Measurements from ENCODE around the gene MVB12B. TPM values are rescaled to one million over a fixed set of nuclear protein-coding genes. Genes with fewer than 3 reads are reported as not detected.

MVB12B gene
- total and polyA plus RNA-seq, 2 of the 13 experiments (the other 11 are each of a cell fraction or from before 2014, with no cell fraction given) = 12.1 to 30.1 TPM

GRCh38 chr9:126376311-126377175 is 49.9 kb downstream of the MVB12B start (continued):
- no peak; the same call in 1 of the 2 replicates for TF ChIP-seq ZNF766 (CRISPR knock-in tag; IDR thresholded peaks at IDR 0.05; ENCODE audit: borderline replicate concordance)
- TF ChIP-seq ZNF468 (CRISPR knock-in tag; IDR thresholded peaks at IDR 0.05) = no peak
- peak; percentile 68 for TF ChIP-seq TEAD3 (CRISPR knock-in tag; optimal IDR thresholded peaks at IDR 0.05; ENCODE audit: borderline replicate concordance)
- TF ChIP-seq ZNF607 (CRISPR knock-in tag; IDR thresholded peaks at IDR 0.05; ENCODE audit: borderline replicate concordance) = no peak
- no peak for TF ChIP-seq PRDM4 (CRISPR knock-in tag; IDR thresholded peaks at IDR 0.05; ENCODE audit: borderline replicate concordance)
- no peak for TF ChIP-seq GRHL1 (CRISPR knock-in tag; conservative IDR thresholded peaks at IDR 0.05)
- no peak for TF ChIP-seq SUZ12 (IDR thresholded peaks at IDR 0.05; ENCODE audit: low read depth, low read length)
- no peak for TF ChIP-seq BRF2 (CRISPR knock-in tag; IDR thresholded peaks at IDR 0.05)
- TF ChIP-seq MTA1 (CRISPR knock-in tag; IDR thresholded peaks at IDR 0.05; ENCODE audit: borderline replicate concordance) = peak; percentile 94; the same call in 1 of the 2 replicates
- no peak for TF ChIP-seq GTF2F1 (IDR thresholded peaks at IDR 0.05; ENCODE audit: low read length)
- peak; percentile 94 for TF ChIP-seq ZNF292 (CRISPR knock-in tag; IDR thresholded peaks at IDR 0.05; ENCODE audit: borderline replicate concordance, low read depth)
